Fibroblast of the aortic adventitia (primary cell): ENCODE data around the gene TEKT5. TPM values are rescaled to one million over a fixed set of nuclear protein-coding genes. Genes with fewer than 3 reads are reported as not detected.
A peak's percentile ranks its signal among the peaks of the same experiment; 100 is the strongest.
"Not testable (repeated sequence)": the region's sequence is repeated elsewhere in the genome, so short reads cannot be mapped to it uniquely, and the experiment has no call there.

Experiments used
- DNase-seq: peaks from one replicate; pipeline ENCODE4 v3.0.0-alpha.2; 2010; ENCODE audit warnings: low read depth
- H3K4me3 ChIP-seq: 2 replicates; pipeline ENCODE4 v1.5.1; 2011; ENCODE audit warnings: low read depth, mild to moderate bottlenecking, control low read depth, low read length, moderate library complexity
- total RNA-seq: library from RNA; depleted of rRNA; stranded (reverse); fragments of >200 nt; gene quantifications from 2 replicates; pipeline ENCODE4 v1.2.3, GENCODE V29; 2012; ENCODE audit warnings: low replicate concordance
- TF ChIP-seq, protein P1 (sequence below): IDR thresholded peaks from 2 replicates; pipeline ENCODE4 v1.5.1; 2011; ENCODE audit warnings: mild to moderate bottlenecking, low read length, control low read depth, inconsistent platforms; ENCODE audit not compliant: insufficient read depth

TEKT5 gene
- total RNA-seq, 1 donor = 0.09 TPM

DNA sequence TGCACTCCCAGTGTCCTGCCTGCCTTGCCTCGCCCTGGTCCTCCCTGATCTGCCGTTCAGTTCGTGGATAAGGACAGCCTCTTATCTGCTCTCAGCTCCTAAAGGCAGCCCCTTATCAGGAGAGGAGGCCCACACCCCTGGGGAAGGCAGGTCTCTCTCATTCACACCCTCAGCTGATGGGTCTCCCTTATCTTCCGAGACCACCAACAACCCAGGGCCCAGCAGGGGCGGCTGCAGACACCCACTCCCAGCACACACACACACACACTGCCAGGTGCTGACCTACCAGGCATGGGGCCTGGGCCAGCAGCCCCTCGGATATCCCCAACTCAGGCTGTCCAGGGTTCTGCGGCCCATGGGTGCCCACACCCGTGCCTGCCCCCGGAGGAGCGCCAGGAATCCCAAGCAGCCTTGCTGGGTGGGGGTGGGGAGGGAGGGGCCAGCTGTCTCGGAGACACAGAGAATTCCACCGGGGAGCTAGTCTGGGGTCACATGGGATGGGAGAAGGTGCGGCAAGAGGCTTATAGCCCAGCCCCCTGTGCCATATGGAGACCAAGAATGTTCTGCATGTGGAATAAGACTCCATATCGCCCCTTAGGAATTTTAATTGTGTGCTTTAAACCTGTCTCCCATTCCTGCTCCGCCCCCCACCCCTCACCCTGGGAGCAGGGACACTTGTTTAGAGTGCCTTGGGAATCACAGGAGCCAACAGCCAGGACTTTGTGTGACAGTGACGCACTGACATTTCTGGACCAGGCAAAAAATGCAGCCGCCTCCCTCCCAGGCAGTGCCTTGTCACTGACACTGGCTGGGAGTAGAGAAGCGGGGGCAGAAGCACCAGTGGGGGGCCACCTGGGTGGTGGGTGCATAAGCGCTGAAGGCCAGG, 72.5 kb downstream of the TEKT5 start:
- H3K4me3 ChIP-seq = no peak overlapping the region
- no peak for DNase-seq
- TF ChIP-seq, protein P1, sequence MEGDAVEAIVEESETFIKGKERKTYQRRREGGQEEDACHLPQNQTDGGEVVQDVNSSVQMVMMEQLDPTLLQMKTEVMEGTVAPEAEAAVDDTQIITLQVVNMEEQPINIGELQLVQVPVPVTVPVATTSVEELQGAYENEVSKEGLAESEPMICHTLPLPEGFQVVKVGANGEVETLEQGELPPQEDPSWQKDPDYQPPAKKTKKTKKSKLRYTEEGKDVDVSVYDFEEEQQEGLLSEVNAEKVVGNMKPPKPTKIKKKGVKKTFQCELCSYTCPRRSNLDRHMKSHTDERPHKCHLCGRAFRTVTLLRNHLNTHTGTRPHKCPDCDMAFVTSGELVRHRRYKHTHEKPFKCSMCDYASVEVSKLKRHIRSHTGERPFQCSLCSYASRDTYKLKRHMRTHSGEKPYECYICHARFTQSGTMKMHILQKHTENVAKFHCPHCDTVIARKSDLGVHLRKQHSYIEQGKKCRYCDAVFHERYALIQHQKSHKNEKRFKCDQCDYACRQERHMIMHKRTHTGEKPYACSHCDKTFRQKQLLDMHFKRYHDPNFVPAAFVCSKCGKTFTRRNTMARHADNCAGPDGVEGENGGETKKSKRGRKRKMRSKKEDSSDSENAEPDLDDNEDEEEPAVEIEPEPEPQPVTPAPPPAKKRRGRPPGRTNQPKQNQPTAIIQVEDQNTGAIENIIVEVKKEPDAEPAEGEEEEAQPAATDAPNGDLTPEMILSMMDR = no peak

DNA sequence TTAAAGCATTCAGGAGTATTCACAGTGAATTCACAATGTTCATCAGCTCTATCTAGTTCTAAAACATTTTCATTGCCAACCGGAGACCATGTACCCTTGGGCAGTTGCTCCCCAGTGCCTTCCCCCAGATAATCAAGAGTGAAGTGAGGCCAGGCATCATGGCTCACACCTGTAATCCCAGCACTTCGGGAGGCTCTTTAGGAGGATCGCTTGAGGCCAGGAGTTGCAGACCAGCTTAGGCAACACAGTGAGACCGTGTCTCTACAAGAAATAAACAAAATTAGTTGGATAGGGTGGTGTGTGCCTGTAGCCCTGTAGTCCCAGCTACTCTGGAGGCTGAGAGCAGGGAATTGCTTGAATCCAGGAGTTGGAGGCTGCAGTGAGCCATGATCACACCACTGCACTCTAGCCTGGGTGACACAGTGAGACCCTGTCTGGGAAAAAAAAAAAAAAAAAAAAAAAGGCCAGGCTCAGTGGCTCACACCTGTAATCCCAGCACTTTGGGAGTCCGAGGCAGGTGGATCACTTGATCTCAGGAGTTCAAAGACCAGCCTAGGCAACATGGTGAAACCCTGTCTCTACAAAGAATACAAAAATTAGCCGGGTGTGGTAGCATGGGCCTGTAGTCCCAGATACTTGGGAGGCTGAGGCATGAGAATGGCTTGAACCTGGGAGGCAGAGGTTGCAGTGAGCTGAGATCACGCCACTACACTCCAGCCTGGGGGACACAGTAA, 73.3 kb downstream of the TEKT5 start:
- H3K4me3 ChIP-seq, DNase-seq: not testable (repeated sequence)

DNA sequence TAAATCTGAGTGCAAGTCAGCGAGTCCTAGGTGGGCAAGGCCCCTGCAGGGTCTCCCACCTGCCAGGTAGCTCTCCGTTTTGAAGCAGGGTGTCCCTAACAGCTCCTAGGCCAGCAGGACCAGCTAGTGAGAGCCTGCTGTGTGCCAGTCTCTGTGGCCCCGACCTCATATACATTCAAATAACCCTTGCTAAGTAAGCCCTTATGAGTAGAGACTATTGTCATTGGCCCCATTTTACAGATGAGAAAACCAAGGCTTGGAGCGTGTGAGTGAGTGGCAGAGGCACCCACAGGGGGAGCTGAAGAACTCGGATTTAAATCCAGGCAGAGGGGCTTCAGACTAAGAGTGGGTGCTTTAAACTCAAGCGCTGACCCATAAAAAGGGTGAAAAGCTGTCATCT, 74.6 kb downstream of the TEKT5 start:
- no peak overlapping the region for H3K4me3 ChIP-seq
- no peak for DNase-seq

GRCh38 chr16:10619271-10619849, 75.4 kb downstream of the TEKT5 start:
- no peak for DNase-seq
- TF ChIP-seq, protein P1 = no peak
- H3K4me3 ChIP-seq = no peak overlapping the region

More for the DNA sequence above, 74.6 kb downstream of the TEKT5 start:
- TF ChIP-seq, protein P1 = no peak

DNA sequence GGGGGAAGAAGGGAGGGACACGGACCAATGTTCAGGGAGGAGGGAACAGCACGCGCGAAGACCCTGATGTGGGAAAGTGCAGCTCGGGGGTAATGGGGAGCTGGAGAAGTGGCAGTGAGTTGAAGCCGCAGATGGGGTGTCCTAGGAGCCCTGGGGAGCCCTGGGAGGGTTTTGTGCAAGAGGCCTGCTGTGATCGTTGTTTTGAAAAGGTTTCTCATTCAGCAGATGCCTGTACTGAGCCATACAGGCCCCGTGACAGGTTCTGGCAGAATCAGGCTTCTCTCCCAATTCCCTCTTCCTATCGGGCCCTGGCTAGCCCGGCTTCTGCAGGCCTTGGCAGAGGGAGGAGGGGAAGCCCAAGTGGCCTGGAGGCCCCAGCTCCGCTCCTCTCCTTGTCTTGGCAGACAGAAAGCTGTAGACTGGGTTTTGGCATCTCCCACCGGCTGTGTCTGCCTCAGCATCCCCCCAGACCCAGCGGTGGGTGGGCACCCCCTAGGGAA, 76.0 kb downstream of the TEKT5 start:
- TF ChIP-seq, protein P1 = no peak
- no peak overlapping the region for H3K4me3 ChIP-seq
- DNase-seq = peak; percentile 6

DNA sequence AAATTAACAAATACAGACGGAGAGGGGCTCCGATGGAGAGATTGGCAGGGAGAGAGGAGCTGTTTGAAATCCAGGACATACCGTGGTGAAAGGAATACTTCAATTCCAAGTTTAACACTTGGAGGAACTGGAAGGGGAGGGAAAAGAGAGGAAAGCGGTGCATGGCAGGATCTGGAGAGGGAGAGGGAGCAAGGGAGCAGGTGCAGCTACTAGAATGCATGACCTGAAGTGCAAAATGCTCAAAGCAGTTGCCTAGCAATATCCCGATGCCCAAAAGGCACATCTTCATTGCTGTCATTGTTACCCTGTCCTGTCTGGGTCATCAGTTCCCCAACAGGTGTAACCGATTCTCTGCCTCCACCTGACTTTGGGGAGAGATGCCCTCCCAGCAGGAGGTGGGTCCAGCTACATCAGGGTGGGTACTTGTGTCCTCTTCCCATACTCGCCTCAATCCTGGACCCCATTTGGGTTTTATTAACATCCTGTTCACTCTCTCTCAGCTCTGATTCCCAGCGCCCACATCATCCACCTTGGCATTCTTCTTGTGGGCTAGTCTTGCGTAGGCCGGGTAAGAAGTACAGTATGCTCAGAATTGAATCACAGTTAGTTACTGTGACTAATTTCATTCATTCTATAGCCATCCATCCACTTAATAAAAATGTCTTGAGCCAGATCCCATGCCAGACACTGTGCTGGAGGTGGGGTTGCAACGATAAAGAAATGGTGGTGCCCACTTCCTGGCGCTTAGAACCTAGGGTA, 76.9 kb downstream of the TEKT5 start:
- H3K4me3 ChIP-seq = no peak overlapping the region
- TF ChIP-seq, protein P1 = no peak
- no peak for DNase-seq
